ENCODE measurements around the gene EIF6. TPM values are rescaled to one million over a fixed set of nuclear protein-coding genes. Genes with fewer than 3 reads are reported as not detected.

The EIF6 gene
- total and polyA plus RNA-seq, 2 of the 8 experiments (the other 6 are each of a cell fraction or from before 2014, with no cell fraction given): 184 to 319 TPM

DNA sequence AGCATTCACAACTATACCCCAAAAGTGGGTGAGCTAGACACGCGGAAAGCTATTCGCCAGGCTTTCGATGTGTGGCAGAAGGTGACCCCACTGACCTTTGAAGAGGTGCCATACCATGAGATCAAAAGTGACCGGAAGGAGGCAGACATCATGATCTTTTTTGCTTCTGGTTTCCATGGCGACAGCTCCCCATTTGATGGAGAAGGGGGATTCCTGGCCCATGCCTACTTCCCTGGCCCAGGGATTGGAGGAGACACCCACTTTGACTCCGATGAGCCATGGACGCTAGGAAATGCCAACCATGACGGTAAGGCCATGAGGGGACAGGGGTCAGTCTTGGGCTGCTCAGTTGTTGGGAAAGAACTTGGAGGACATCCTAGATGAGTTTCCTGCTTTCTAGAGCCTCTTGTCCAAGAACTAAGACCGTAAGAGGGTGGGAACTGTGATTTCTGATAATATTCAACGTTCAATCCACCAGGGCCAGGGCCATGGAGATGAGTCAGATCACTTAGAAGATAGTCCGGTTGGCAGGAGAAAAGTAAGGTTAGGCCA is 30.0 kb downstream of the EIF6 start:
- no peaks in the 10 kb centered on the region for H3K27me3 ChIP-seq (replicated peaks in 1 of 4; ENCODE audit: control insufficient read depth in 3 of 4, extremely low read depth in 1 of 4, insufficient read depth in 3 of 4, low read length in 3 of 4)
- H4K91ac ChIP-seq (replicated peaks; ENCODE audit: insufficient read length, low read length): no peak overlapping the region
- H2BK5ac ChIP-seq (ENCODE audit: low read depth, low read length): no peak overlapping the region
- H3K23me2 ChIP-seq (ENCODE audit: low read depth, low read length): no peaks in the 10 kb centered on the region
- peaks cover 4 to 5% (median 4%) of the 10 kb centered on the region in 4 experiments for H3K4me1 ChIP-seq (replicated peaks in 1 of 4; ENCODE audit: control insufficient read depth in 3 of 4, insufficient read depth in 4 of 4, low read length in 3 of 4)
- no peak overlapping the region for H3K23ac ChIP-seq (ENCODE audit: insufficient read length)
- WGBS, 2 experiments (ENCODE audit: extremely low coverage in 1 of 2, insufficient coverage in 1 of 2, insufficient read length in 1 of 2, insufficient replicate concordance in 2 of 2, low coverage in 1 of 2, low lambda C conversion rate in 2 of 2, missing lambda C conversion rate in 1 of 2): 93% methylated on average over 12 of the region's 12 CpGs; no CpG with 5 or more reads in 1 of the 2 experiments
- H2BK120ac ChIP-seq (replicated peaks; ENCODE audit: low read depth, low read length): no peak overlapping the region
- H4K8ac ChIP-seq (ENCODE audit: extremely low read depth, insufficient read depth, low read length): no peak overlapping the region
- H3K9me3 ChIP-seq (ENCODE audit: insufficient read depth in 2 of 2, low read depth in 1 of 2, low read length in 1 of 2): no peaks in the 10 kb centered on the region
- H2BK12ac ChIP-seq (ENCODE audit: low read depth, low read length): no peak overlapping the region
- no peak overlapping the region for H3K9ac ChIP-seq (replicated peaks in 1 of 4; ENCODE audit: extremely low read depth in 1 of 4, low read depth in 3 of 4, low read length in 3 of 4)
- no peak overlapping the region for H2BK15ac ChIP-seq (ENCODE audit: low read length)
- FAIRE-seq: no peak
- no peak overlapping the region for H2AFZ ChIP-seq (ENCODE audit: low read length)
- H3K14ac ChIP-seq (ENCODE audit: insufficient read length): no peak overlapping the region
- H3K36me3 ChIP-seq (ENCODE audit: control insufficient read depth in 2 of 4, insufficient read depth in 4 of 4, low read length in 3 of 4): peaks cover 0 to 24% (median 0%) of the 10 kb centered on the region in 4 experiments; a peak in 2 of 8 replicates
- no peak for DNase-seq (ENCODE audit: low read depth in 1 of 2, low spot score in 2 of 2)
- no peaks in the 10 kb centered on the region for H4K20me1 ChIP-seq (replicated peaks in 1 of 2; ENCODE audit: control insufficient read depth in 1 of 2, insufficient read depth in 2 of 2, low read length in 2 of 2)
- no peak overlapping the region for H3K4ac ChIP-seq (replicated peaks; ENCODE audit: insufficient read length, low read depth, low read length)
- no peak overlapping the region for H3K4me3 ChIP-seq (ENCODE audit: extremely low read depth in 1 of 4, insufficient read depth in 2 of 4, low read depth in 3 of 4, low read length in 4 of 4)
- H2BK20ac ChIP-seq (ENCODE audit: low read length): no peak overlapping the region
- H3K27ac ChIP-seq (ENCODE audit: low read depth, low read length): no peak overlapping the region
- ChIA-PET POLR2A (ENCODE audit: partially characterized antibody) (interaction anchor here (0.5 to 7.5 kb wide), 3 partner anchors 10 to 1693 kb away, joined by 4 to 52 read pairs (median 4); partner anchors contain the start of gene MMP24), CTCF (ENCODE audit: partially characterized antibody) (interaction anchor here (1.2 to 1.4 kb wide), 2 partner anchors 11 to 111 kb away, joined by 3 read pairs; no protein-coding TSS in a partner anchor)
- H3K79me2 ChIP-seq (ENCODE audit: control insufficient read depth in 1 of 2, insufficient read depth in 2 of 2, low read length in 2 of 2): no peaks in the 10 kb centered on the region
- H3K4me2 ChIP-seq (ENCODE audit: insufficient read depth in 1 of 2, low read depth in 2 of 2, low read length in 2 of 2): no peak overlapping the region
- no peak overlapping the region for H3K56ac ChIP-seq (replicated peaks; ENCODE audit: insufficient read length, low read depth, low read length)
- no peak overlapping the region for H3K18ac ChIP-seq (ENCODE audit: extremely low read depth, low read length)
- H4K5ac ChIP-seq (ENCODE audit: insufficient read length, low read depth, low read length): no peak overlapping the region
- no peak overlapping the region for H2AK5ac ChIP-seq (ENCODE audit: low read depth, low read length)
- H3K79me1 ChIP-seq (ENCODE audit: low read depth, low read length): no peaks in the 10 kb centered on the region
- TF ChIP-seq TBP (IDR thresholded peaks at IDR 0.05; ENCODE audit: low read depth, low read length) (no peak), HDAC2 (IDR thresholded peaks at IDR 0.05; ENCODE audit: borderline replicate concordance in 1 of 2, low read depth in 2 of 2, low read length in 2 of 2) (no peak), SIN3A (conservative IDR thresholded peaks at IDR 0.05 in 1 of 2, IDR thresholded peaks at IDR 0.05 in 1 of 2; ENCODE audit: low read depth in 1 of 2, low read length in 2 of 2) (no peak), KDM5A (IDR thresholded peaks at IDR 0.05; ENCODE audit: low read length) (no peak), EP300 (IDR thresholded peaks at IDR 0.05; ENCODE audit: borderline replicate concordance in 1 of 2, low read depth in 2 of 2, low read length in 2 of 2) (no peak), SRF (IDR thresholded peaks at IDR 0.05; ENCODE audit: low read depth, low read length) (no peak), RNF2 (IDR thresholded peaks at IDR 0.05; ENCODE audit: borderline replicate concordance, low read depth, low read length, missing control alignments, poor library complexity, severe bottlenecking) (no peak)
- TF ChIP-seq, protein P1, sequence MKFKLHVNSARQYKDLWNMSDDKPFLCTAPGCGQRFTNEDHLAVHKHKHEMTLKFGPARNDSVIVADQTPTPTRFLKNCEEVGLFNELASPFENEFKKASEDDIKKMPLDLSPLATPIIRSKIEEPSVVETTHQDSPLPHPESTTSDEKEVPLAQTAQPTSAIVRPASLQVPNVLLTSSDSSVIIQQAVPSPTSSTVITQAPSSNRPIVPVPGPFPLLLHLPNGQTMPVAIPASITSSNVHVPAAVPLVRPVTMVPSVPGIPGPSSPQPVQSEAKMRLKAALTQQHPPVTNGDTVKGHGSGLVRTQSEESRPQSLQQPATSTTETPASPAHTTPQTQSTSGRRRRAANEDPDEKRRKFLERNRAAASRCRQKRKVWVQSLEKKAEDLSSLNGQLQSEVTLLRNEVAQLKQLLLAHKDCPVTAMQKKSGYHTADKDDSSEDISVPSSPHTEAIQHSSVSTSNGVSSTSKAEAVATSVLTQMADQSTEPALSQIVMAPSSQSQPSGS (IDR thresholded peaks at IDR 0.05; ENCODE audit: low read length): no peak
- TF ChIP-seq, protein P2, sequence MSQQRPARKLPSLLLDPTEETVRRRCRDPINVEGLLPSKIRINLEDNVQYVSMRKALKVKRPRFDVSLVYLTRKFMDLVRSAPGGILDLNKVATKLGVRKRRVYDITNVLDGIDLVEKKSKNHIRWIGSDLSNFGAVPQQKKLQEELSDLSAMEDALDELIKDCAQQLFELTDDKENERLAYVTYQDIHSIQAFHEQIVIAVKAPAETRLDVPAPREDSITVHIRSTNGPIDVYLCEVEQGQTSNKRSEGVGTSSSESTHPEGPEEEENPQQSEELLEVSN (IDR thresholded peaks at IDR 0.05): no peak

All from H1 (cell line).